ENCODE results near the gene PPP4R3A. TPM values are rescaled to one million over a fixed set of nuclear protein-coding genes. Genes with fewer than 3 reads are reported as not detected.

PPP4R3A gene
- total and polyA plus RNA-seq, 10 of the 15 experiments (the other 5 are each of a cell fraction or from before 2014, with no cell fraction given) = 19.4 to 97.8 (median 62.9) TPM

DNA sequence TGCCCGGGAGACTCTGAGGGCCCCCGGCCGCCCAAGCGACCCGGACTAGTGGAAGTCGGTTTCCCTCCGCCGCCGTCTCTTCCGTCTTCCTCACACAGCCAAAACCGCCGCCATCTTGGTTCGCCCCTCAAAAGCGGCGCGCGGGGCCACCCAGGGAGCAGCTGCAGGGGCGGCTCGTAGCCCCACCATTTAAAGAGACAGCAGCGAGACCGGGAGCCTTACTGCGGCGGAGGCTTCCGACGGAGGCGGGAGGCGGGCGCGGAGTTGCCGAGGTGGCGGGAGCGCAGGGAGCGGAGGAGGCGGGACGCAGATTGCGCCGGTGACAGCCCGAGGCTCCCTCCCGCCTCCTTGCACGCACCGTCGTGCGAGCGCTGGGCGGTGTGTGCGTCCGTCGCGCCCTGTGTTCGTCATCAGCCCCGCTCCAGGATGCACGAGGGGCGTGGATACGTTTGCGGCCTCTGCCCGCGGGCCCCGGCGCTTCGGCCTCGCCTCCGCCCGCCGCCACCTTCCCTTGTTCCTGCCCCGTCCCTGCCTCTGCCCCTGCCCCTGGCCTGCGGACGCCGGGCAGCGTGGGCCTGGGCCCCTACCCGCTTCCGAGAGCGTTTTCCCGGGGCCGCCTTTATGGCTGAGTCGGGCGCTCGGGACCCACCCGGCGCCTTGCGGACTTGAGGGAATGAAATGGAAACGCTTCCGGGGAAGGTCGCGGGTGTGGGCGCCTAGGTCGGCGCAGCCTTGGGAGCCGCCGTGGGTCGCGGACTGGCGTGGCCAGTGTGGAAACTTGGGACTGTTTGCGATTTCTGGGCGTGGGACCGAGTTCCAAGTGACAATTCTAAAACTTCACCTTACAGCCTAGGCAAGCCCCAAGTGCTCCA, at the start of gene PPP4R3A (continued):
- TF ChIP-seq, protein P1, sequence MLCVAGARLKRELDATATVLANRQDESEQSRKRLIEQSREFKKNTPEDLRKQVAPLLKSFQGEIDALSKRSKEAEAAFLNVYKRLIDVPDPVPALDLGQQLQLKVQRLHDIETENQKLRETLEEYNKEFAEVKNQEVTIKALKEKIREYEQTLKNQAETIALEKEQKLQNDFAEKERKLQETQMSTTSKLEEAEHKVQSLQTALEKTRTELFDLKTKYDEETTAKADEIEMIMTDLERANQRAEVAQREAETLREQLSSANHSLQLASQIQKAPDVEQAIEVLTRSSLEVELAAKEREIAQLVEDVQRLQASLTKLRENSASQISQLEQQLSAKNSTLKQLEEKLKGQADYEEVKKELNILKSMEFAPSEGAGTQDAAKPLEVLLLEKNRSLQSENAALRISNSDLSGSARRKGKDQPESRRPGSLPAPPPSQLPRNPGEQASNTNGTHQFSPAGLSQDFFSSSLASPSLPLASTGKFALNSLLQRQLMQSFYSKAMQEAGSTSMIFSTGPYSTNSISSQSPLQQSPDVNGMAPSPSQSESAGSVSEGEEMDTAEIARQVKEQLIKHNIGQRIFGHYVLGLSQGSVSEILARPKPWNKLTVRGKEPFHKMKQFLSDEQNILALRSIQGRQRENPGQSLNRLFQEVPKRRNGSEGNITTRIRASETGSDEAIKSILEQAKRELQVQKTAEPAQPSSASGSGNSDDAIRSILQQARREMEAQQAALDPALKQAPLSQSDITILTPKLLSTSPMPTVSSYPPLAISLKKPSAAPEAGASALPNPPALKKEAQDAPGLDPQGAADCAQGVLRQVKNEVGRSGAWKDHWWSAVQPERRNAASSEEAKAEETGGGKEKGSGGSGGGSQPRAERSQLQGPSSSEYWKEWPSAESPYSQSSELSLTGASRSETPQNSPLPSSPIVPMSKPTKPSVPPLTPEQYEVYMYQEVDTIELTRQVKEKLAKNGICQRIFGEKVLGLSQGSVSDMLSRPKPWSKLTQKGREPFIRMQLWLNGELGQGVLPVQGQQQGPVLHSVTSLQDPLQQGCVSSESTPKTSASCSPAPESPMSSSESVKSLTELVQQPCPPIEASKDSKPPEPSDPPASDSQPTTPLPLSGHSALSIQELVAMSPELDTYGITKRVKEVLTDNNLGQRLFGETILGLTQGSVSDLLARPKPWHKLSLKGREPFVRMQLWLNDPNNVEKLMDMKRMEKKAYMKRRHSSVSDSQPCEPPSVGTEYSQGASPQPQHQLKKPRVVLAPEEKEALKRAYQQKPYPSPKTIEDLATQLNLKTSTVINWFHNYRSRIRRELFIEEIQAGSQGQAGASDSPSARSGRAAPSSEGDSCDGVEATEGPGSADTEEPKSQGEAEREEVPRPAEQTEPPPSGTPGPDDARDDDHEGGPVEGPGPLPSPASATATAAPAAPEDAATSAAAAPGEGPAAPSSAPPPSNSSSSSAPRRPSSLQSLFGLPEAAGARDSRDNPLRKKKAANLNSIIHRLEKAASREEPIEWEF (IDR thresholded peaks at IDR 0.05; ENCODE audit: insufficient replicate concordance, low read depth, low read length) = no peak
- TF ChIP-seq FOXM1 (IDR thresholded peaks at IDR 0.05; ENCODE audit: low read depth, low read length) = no peak
- no peak for TF ChIP-seq CEBPB (IDR thresholded peaks at IDR 0.05; ENCODE audit: borderline replicate concordance in 1 of 2, low read depth in 2 of 2, low read length in 2 of 2)
- peak; percentile 91 for TF ChIP-seq SMAD1 (IDR thresholded peaks at IDR 0.05; ENCODE audit: low read depth, partially characterized antibody)
- peak; percentile 93 for TF ChIP-seq MYC (IDR thresholded peaks at IDR 0.05; ENCODE audit: insufficient read depth, insufficient read length, insufficient replicate concordance, low read length, severe bottlenecking)
- TF ChIP-seq NR2F1 (conservative IDR thresholded peaks at IDR 0.05) = peak; percentile 82
- TF ChIP-seq, protein P2, sequence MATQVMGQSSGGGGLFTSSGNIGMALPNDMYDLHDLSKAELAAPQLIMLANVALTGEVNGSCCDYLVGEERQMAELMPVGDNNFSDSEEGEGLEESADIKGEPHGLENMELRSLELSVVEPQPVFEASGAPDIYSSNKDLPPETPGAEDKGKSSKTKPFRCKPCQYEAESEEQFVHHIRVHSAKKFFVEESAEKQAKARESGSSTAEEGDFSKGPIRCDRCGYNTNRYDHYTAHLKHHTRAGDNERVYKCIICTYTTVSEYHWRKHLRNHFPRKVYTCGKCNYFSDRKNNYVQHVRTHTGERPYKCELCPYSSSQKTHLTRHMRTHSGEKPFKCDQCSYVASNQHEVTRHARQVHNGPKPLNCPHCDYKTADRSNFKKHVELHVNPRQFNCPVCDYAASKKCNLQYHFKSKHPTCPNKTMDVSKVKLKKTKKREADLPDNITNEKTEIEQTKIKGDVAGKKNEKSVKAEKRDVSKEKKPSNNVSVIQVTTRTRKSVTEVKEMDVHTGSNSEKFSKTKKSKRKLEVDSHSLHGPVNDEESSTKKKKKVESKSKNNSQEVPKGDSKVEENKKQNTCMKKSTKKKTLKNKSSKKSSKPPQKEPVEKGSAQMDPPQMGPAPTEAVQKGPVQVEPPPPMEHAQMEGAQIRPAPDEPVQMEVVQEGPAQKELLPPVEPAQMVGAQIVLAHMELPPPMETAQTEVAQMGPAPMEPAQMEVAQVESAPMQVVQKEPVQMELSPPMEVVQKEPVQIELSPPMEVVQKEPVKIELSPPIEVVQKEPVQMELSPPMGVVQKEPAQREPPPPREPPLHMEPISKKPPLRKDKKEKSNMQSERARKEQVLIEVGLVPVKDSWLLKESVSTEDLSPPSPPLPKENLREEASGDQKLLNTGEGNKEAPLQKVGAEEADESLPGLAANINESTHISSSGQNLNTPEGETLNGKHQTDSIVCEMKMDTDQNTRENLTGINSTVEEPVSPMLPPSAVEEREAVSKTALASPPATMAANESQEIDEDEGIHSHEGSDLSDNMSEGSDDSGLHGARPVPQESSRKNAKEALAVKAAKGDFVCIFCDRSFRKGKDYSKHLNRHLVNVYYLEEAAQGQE (IDR thresholded peaks at IDR 0.05; ENCODE audit: low read depth, low read length) = peak; percentile 31; the same call in 1 of the 2 replicates
- TF ChIP-seq ESRRA (IDR thresholded peaks at IDR 0.05; ENCODE audit: low read length) = peak; percentile 43; the same call in 1 of the 2 replicates
- peak; percentile 93 for TF ChIP-seq HDGF (IDR thresholded peaks at IDR 0.05)
- peak in 1 of 2 experiments; percentile 84; a peak in 2 of 4 replicates for TF ChIP-seq SRF (IDR thresholded peaks at IDR 0.05; ENCODE audit: low read depth in 2 of 2, low read length in 2 of 2)
- TF ChIP-seq TAF1 (IDR thresholded peaks at IDR 0.05; ENCODE audit: borderline replicate concordance, low read depth, low read length) = peak; percentile 99
- peak; percentile 77 for TF ChIP-seq EED (IDR thresholded peaks at IDR 0.05; ENCODE audit: low read depth)
- peak; percentile 92 for TF ChIP-seq POLR2AphosphoS5 (IDR thresholded peaks at IDR 0.05; ENCODE audit: low read length)
- TF ChIP-seq, protein P3, sequence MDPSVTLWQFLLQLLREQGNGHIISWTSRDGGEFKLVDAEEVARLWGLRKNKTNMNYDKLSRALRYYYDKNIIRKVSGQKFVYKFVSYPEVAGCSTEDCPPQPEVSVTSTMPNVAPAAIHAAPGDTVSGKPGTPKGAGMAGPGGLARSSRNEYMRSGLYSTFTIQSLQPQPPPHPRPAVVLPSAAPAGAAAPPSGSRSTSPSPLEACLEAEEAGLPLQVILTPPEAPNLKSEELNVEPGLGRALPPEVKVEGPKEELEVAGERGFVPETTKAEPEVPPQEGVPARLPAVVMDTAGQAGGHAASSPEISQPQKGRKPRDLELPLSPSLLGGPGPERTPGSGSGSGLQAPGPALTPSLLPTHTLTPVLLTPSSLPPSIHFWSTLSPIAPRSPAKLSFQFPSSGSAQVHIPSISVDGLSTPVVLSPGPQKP (IDR thresholded peaks at IDR 0.05; ENCODE audit: low read depth, low read length) = peak; percentile 69; the same call in 1 of the 2 replicates
- peak; percentile 15; the same call in 1 of the 2 replicates for TF ChIP-seq SMARCA5 (IDR thresholded peaks at IDR 0.05)
- TF ChIP-seq GABPA (IDR thresholded peaks at IDR 0.05; ENCODE audit: low read depth) = no peak; the same call in 1 of the 2 replicates
- TF ChIP-seq, protein P4, sequence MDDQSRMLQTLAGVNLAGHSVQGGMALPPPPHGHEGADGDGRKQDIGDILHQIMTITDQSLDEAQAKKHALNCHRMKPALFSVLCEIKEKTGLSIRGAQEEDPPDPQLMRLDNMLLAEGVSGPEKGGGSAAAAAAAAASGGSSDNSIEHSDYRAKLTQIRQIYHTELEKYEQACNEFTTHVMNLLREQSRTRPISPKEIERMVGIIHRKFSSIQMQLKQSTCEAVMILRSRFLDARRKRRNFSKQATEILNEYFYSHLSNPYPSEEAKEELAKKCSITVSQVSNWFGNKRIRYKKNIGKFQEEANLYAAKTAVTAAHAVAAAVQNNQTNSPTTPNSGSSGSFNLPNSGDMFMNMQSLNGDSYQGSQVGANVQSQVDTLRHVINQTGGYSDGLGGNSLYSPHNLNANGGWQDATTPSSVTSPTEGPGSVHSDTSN (IDR thresholded peaks at IDR 0.05; ENCODE audit: insufficient replicate concordance, low read depth, low read length) = no peak

Data from GM12878 (cell line).